Erythroblast (primary cell): ENCODE results near the gene KIF13A.
"Not testable (repeated sequence)": the region's sequence is repeated elsewhere in the genome, so short reads cannot be mapped to it uniquely, and the experiment has no call there.

Source experiments
- DNase-seq, 2 experiments: peaks; one replicate each; lab custom pipeline; 2025; lab: John Stamatoyannopoulos, UW
- GATA1 ChIP-seq: IDR thresholded peaks from 2 replicates; pipeline ENCODE4 v1.6.1; 2011; ENCODE audit warnings: low read depth, mild to moderate bottlenecking, control low read depth, low read length, moderate library complexity
- POLR2A ChIP-seq: IDR thresholded peaks from 2 replicates; pipeline ENCODE4 v1.6.1; 2011; ENCODE audit warnings: mild to moderate bottlenecking, low read length

Gene KIF13A

GRCh38 chr6:17987447-17987696, at the start of gene KIF13A:
TSS of gene KIF13A (minus strand) at chr6:17987635. CDS start at chr6:17987463, 172 bp downstream.
- TF ChIP-seq POLR2A: no peak
- no peak for TF ChIP-seq GATA1
- peak in 1 of 2 experiments; percentile 71 for DNase-seq

DNA sequence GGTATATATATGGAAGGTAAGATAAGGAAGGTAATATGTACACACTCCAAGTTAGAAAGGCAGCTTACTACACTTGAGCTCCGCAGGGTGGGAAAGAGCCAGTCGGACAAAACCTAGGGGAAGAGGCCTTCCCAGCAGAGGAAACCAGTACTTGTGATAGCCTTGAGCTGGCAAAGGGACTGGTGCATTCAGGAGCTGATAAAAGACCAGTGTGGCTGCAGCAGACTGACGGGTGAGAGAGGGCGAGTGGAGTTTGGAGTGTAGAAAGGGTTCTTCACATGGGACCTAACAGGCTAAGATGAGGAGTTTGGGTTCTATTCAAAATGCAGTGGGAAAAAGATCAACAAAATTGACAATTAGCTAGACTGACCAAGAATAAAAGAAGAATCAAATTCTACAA, 49.3 kb upstream of the KIF13A start:
- no peak for DNase-seq
- no peak for TF ChIP-seq POLR2A
- no peak for TF ChIP-seq GATA1

DNA sequence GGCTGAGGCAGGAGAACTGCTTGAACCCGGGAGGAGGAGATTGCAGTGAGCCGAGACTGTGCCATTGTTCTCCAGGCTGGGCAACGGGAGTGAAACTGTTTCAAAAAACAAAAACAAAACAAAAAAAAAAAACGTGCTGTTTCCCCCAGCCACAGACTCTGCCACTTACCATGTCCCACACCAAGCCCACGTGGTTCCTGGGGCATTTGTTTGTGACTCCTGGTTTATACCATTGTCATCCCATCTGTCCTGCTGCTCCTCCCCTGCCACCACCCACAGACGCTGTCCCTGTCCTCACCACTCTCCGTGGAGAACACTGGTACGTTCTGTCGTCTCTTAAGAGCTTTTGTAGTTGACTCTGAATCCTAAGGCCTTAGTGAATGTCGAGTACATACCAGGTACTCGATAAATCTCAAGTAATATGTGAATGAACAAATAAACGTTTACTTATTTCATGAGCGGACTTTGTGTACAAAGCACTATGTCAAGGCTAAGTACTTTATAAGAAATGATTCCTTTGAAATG, 48.0 kb upstream of the KIF13A start:
- no peak for TF ChIP-seq POLR2A
- TF ChIP-seq GATA1: no peak
- no peak for DNase-seq

- peak; percentile 33 to 49 for DNase-seq
- TF ChIP-seq POLR2A (no peak), GATA1 (no peak)
These were observed 47.4 kb upstream of the KIF13A start for GRCh38 chr6:18034798-18035202.

DNA sequence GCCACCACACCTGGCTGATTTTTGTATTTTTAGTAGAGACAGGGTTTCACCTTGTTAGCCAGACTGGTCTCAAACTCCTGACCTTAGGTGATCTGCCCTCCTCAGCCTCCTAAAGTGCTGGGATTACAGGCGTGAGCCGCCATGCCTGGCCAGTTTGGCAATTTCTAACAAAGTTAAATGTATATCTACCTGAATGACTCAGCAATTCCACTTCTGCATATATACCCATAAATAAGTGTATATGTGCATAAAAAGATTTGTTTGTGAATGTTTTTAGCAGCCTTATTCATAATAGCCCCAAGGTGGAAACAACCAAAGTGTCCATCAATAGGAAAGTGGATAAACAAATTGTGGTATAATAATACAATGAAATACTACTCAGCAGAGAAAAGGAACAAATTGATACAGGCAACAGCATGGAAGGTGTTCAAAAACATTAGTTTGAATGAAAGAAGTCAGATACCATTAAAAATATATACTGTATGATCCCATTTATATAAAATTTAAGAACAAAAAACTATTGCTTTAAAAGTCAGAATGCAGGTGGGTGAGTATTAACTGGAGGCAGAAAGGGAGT, 44.3 kb upstream of the KIF13A start:
- TF ChIP-seq GATA1 (no peak), POLR2A (no peak)
- no peak for DNase-seq

- DNase-seq: no peak
- TF ChIP-seq POLR2A (no peak), GATA1 (no peak)
These were observed 43.8 kb upstream of the KIF13A start for GRCh38 chr6:18031189-18031588.

- DNase-seq: no peak
- no peak for TF ChIP-seq POLR2A
- TF ChIP-seq GATA1: no peak
These were observed 40.9 kb upstream of the KIF13A start for GRCh38 chr6:18028332-18028731.

GRCh38 chr6:18025596-18025995, 38.2 kb upstream of the KIF13A start:
- no peak for DNase-seq
- TF ChIP-seq POLR2A (no peak), GATA1 (no peak)

DNA sequence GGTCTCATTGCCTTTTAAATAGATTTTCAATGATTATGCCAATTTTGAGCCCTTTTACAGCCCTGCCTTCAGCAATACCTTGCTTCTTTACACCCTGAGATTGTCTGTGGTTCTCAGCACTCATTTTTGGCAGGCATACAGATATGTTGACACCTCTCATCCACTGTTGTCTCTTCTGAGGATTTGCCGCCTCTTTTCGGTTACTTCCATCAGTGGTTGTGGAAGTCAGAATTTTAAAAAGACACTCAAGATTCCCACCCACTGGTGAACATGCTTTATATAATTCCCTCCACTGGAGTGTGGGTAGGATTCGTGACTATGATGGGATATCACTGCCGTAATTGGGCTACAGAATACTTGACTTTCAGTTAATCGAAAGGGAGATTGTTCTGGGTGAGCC, 37.4 kb upstream of the KIF13A start:
- TF ChIP-seq POLR2A: no peak
- TF ChIP-seq GATA1: no peak
- no peak for DNase-seq

GRCh38 chr6:18023891-18024290, 36.5 kb upstream of the KIF13A start:
- TF ChIP-seq POLR2A (no peak), GATA1 (no peak)
- no peak for DNase-seq

GRCh38 chr6:18022398-18023231, 35.2 kb upstream of the KIF13A start:
- TF ChIP-seq GATA1 (no peak), POLR2A (no peak)

GRCh38 chr6:18021166-18021850, 33.9 kb upstream of the KIF13A start:
- TF ChIP-seq GATA1 (no peak), POLR2A (no peak)
- no peak for DNase-seq

More at GRCh38 chr6:18022398-18023231, 35.2 kb upstream of the KIF13A start:
- no peak for DNase-seq

- DNase-seq: not testable (repeated sequence)
These were observed 33.1 kb upstream of the KIF13A start for GRCh38 chr6:18020545-18020944.

- DNase-seq: no peak
- TF ChIP-seq POLR2A (no peak), GATA1 (no peak)
These were observed 32.4 kb upstream of the KIF13A start for GRCh38 chr6:18019539-18020534.

DNA sequence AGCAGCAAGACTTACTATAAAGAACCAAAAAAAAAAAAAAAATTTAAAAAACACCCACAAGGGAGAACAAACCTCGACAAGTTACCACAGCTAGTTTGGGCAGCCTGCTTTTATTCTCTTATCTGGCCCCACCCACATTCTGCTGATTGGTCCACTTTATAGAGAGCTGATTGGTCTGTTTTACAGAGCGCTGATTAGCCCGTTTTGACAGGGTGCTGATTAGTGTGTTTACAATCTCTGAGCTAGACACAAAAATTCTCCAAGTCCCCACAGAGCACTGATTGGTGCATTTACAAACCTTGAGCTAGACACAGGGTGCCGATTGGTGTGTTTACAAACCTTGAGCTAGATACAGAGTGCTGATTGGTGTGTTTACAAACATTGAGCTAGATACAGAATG, 31.7 kb upstream of the KIF13A start:
- DNase-seq: not testable (repeated sequence)
